Endothelial cell of hepatic sinusoid (primary cell): ENCODE data around the gene PIK3C3.

Experiments
- in situ Hi-C: cut with HindIII; loops from 2 replicates; pipeline ENCODE4 v1.10.0; 2017; ENCODE audit warnings: low sequenced_read_pairs

Gene PIK3C3

DNA sequence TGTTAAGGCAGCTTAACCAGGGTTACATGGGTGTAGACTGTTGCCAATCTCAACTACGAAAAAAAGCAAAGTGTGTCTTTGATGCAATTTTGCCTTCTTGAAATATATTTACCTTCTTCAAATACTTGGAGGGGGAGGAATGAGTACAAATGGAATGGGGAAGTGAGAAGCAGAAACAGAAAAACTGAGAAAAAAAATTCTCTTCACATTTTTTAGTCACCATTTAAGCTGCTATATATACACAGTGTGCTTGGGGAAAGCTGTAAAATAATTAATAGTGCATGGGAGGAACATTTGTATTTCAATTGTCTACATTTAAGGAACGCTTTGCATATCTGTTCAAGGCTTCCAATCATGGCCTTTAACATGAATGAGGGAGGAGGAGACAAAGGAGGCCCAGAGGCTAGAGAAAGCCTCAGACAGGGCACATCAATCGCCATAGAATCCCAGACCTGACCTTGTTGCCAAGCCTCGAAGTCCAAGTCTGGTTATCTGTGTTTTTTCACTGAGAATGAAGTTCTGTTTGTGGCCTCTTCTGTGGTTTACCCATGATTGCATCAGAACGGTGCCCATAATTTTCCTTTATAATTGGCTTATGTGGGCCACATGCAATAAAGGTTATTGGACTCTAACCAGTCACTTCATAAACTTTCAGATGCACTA is 158.6 kb downstream of the PIK3C3 start:
- in situ Hi-C loops = no loop called here

DNA sequence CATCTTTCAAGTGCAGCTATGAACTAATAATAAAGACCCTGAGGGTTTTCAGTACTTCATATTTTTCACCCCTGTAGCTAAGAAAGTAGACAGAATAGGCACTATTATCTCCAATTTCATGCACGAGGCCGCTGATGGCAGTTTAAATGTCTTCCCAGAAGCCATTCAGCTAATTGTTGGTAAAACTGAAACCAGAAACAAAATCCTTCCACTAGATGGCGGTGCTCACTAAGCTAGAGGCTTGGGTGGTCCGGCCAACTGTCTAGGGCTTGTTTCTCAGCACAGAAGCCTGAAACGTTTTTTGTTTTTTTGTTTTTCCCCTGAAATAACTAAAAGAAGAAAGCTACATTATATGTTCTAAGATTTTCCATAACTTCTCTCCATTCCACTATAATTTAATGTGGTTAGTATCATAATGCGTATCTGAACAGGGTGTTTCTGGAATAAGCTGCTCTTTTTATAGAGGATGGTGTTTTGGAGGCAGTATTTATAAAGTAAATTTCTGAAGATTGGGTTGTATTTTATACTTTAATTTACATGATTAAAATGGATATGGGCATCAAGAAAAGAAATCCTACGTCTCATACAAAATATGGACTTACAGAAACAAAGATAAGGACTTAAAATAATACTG is 159.4 kb downstream of the PIK3C3 start:
- in situ Hi-C loops = no loop called here

GRCh38 chr18:42126586-42126985 is 171.6 kb downstream of the PIK3C3 start:
- in situ Hi-C loops = no loop called here

- in situ Hi-C loops = no loop called here
Observed at GRCh38 chr18:42131066-42131929, 176.3 kb downstream of the PIK3C3 start.

- in situ Hi-C loops = no loop called here
Observed at GRCh38 chr18:42131930-42132244, 176.9 kb downstream of the PIK3C3 start.
